Measurements from ENCODE around the gene HELB.

GRCh38 chr12:66365718-66366490 is 63.6 kb downstream of the HELB start:
- no peak for TF ChIP-seq CTCF (IDR thresholded peaks at IDR 0.05)
- TF ChIP-seq POLR2A (IDR thresholded peaks at IDR 0.05), result no peak
